ENCODE data around the gene BIN2.

- TF ChIP-seq FOXP2 (optimal IDR thresholded peaks at IDR 0.05; ENCODE audit: borderline replicate concordance, extremely low read depth, extremely low read length, insufficient read depth) (no peak), POLR2AphosphoS5 (IDR thresholded peaks at IDR 0.05; ENCODE audit: low read depth, low read length) (no peak), REST (IDR thresholded peaks at IDR 0.05; ENCODE audit: insufficient read depth in 1 of 2, low read depth in 2 of 2, low read length in 2 of 2) (no peak), SIN3A (IDR thresholded peaks at IDR 0.05; ENCODE audit: borderline replicate concordance, insufficient read depth, low read length) (no peak), TAF1 (IDR thresholded peaks at IDR 0.05; ENCODE audit: borderline replicate concordance, insufficient read depth, low read length) (no peak)
These were observed at the start of gene BIN2 for GRCh38 chr12:51323966-51324895.

Measured in PFSK-1 (cell line).